Skeletal muscle tissue (tissue), 4 donors: Measurements from ENCODE around the gene TYR. TPM values are rescaled to one million over a fixed set of nuclear protein-coding genes. Genes with fewer than 3 reads are reported as not detected.
"Not testable (repeated sequence)": the region's sequence is repeated elsewhere in the genome, so short reads cannot be mapped to it uniquely, and the experiment has no call there.

ENCODE experiments used
- H3K27ac ChIP-seq: one replicate; pipeline ENCODE4 v1.7.0; 2013; ENCODE audit warnings: mild to moderate bottlenecking, low read depth, low read length, inconsistent platforms
- H3K27me3 ChIP-seq, 3 donors: one replicate each; pipeline ENCODE4 v1.7.0; 2013; ENCODE audit warnings: low read length in 3 of 3; ENCODE audit not compliant: control insufficient read depth in 3 of 3, insufficient read depth in 3 of 3
- H3K36me3 ChIP-seq, 3 donors: one replicate each; pipeline ENCODE4 v1.7.0; 2013; ENCODE audit warnings: low read length in 3 of 3; ENCODE audit not compliant: control insufficient read depth in 3 of 3, insufficient read depth in 3 of 3
- H3K4me1 ChIP-seq, 3 donors: one replicate each; pipeline ENCODE4 v1.7.0; 2013; ENCODE audit warnings: low read length in 3 of 3, mild to moderate bottlenecking in 3 of 3; ENCODE audit not compliant: control insufficient read depth in 3 of 3, insufficient read depth in 3 of 3
- H3K4me3 ChIP-seq, 3 donors: one replicate each; pipeline ENCODE4 v1.7.0; 2013; ENCODE audit warnings: low read length in 3 of 3
- H3K9ac ChIP-seq, 3 donors: one replicate each; pipeline ENCODE4 v1.7.0; 2013; ENCODE audit warnings: low read length in 3 of 3, mild to moderate bottlenecking in 3 of 3, moderate library complexity in 2 of 3, low read depth in 1 of 3
- H3K9me3 ChIP-seq, 3 donors: one replicate each; pipeline ENCODE4 v1.7.0; 2013; ENCODE audit warnings: low read length in 3 of 3; ENCODE audit not compliant: control insufficient read depth in 3 of 3
- total RNA-seq: library from RNA; depleted of rRNA; stranded (reverse); fragments of >200 nt; gene quantifications from one replicate; pipeline ENCODE4 v1.2.3, GENCODE V29; 2014
- donor health status: Osteomylitis.

The TYR gene
- total RNA-seq, 1 donor from 2014 or later = not detected

DNA sequence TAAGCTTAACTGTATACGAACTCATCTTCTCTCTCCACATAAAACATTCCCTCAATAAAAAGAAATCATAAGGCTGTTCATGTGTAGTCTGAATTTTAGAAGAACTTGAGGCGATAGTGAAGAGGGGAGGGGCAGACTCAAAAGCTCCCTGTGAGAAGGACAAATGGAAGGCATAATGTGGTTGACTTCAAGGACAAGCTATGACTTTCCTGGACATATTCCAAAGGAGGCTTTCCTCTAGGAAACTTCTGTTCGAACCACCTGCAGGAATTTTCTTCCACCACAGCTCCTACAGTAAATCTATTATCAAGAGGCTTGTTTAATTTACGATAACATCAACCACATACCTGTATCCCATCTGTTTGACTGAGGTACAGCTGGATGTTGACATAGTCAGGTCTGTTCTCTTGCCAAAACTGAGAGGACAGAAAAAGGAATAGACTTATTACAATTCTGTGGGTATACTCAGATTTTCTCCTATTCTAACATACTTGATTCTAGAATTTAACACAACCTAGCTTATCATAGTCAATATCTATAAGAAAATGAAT, 159.5 kb downstream of the TYR start:
- H3K9me3 ChIP-seq, H3K27me3 ChIP-seq, H3K4me3 ChIP-seq, H3K36me3 ChIP-seq, H3K9ac ChIP-seq, H3K27ac ChIP-seq, H3K4me1 ChIP-seq: not testable (repeated sequence)

DNA sequence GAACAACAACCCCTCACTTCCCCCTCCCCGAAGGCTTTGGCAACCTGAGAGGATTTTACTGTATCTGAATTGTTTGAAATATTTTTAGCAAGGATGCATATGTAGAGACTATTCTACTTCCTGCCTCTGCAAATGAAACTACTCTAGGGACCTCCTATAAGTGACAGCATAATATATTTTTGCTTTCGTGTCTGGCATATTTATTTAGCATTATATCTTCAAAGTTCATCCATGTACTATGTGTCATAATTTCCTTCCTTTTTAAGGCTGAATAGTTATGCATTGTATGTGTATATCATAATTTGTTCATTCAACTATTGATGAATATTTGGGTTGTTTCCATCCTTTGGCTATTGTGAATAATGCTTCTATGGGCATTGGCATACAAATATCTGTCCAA, 160.4 kb downstream of the TYR start:
- not testable (repeated sequence) for H3K4me1 ChIP-seq, H3K36me3 ChIP-seq, H3K27me3 ChIP-seq, H3K9ac ChIP-seq, H3K27ac ChIP-seq, H3K9me3 ChIP-seq, H3K4me3 ChIP-seq

DNA sequence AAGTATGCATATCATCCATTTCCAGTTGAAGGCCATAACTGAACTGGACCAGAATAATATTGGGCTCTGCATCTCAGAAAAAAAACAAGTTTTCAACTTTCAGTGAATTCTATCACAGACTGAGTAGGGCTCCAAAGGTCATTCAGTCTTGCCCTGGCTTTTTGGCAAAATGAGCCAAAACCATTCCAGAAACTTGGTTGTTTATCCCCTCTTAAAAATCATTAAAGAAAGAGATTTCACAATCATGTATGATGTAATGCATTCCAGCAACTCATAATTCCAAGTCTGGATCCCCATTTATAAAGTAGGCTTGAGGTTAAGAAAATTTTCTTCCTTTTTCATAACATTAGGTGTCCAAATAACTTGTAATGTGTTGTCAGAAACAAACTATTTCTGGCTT, 162.8 kb downstream of the TYR start:
- H3K27me3 ChIP-seq, H3K9me3 ChIP-seq, H3K27ac ChIP-seq, H3K9ac ChIP-seq, H3K4me1 ChIP-seq, H3K4me3 ChIP-seq, H3K36me3 ChIP-seq: not testable (repeated sequence)

DNA sequence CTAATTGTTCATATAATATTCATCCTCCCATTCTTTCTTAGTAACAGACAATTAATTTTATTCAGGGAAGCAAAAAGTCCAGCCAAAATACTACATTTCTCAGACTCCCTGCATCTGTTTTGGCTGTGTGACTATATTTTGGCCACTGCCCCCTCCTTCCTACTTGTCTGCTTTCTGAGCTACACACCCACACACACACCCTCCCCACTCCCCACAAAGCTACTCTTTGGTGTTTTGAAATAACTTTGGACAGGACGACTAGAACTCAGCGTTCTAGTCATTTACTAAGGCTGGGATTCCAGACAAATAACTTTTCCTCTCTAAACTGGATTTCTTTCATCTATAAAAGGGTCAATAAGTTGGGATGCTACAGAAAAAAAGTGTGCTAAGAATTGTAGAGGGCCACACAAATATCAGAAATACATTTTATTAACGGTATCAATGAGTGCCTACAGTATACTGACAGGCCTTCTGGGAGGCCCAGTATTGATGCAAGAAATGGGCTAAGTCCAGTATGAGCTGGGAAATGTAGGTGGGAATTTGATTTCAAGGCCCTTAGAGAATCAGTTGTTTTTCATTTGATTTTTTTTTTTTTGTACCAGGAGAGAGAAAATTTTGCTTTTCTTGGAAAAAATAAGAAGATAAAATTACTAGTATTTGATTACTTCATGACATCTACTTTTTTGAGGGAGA, 165.4 kb downstream of the TYR start:
- not testable (repeated sequence) for H3K27ac ChIP-seq, H3K9ac ChIP-seq

More for the DNA sequence above, 165.4 kb downstream of the TYR start:
- H3K27me3 ChIP-seq, H3K9me3 ChIP-seq, H3K4me3 ChIP-seq, H3K4me1 ChIP-seq, H3K36me3 ChIP-seq: not testable (repeated sequence)

Other genes with a start within 250 kb of the TYR start
- gene GRM5, start 111.9 kb upstream of the TYR start, total RNA-seq = not detected